Measurements from ENCODE around the gene CHTF18.
"Not testable (repeated sequence)": the region's sequence is repeated elsewhere in the genome, so short reads cannot be mapped to it uniquely, and the experiment has no call there.

The CHTF18 gene

GRCh38 chr16:830871-831570 lies 42.6 kb downstream of the CHTF18 start:
- no peak for DNase-seq (ENCODE audit: low spot score)

DNA sequence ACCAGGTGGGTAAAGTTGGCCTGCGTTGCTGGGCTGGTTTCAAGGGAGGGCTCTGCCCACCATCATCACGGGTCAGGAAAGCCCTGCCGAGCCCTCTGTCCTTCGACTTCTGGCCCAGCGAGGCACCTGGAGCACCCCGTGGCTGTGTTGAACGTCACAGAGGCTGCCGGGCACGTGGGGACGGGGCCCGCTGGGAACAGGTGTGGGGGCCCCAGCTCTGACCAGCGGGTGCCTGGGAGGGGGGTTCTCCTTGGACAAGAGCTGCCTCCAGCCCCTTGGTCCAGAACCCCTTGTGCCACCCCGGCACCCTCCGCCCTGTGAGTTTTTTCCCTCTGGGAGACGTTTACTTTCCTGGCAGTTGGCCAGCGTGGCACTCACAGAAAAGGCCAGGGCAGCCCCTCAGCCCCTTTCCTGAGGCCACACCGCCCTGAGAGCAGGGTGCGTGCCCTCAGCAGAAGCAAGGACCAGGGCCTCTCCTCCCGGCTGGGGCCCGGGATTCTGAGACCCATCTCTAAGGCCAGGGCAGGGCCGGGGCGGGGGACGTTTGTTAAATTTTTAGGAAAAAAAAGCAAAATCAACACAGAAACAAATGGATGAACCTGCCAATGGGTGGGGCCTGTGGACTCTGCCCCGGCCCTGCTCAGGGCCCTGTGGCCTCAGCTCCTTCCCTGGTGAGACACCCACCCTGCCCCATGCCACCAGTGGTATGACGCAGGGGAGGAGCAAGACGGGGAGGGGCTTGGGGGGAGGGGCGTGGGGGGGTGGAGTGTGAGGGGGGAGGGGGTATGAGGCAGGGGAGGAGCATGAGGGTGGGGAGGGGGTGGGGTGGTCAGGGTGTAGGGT lies 43.4 kb downstream of the CHTF18 start:
- DNase-seq (ENCODE audit: low spot score): no peak

GRCh38 chr16:832652-833336 lies 44.4 kb downstream of the CHTF18 start:
- no peak for DNase-seq (ENCODE audit: low spot score)

DNA sequence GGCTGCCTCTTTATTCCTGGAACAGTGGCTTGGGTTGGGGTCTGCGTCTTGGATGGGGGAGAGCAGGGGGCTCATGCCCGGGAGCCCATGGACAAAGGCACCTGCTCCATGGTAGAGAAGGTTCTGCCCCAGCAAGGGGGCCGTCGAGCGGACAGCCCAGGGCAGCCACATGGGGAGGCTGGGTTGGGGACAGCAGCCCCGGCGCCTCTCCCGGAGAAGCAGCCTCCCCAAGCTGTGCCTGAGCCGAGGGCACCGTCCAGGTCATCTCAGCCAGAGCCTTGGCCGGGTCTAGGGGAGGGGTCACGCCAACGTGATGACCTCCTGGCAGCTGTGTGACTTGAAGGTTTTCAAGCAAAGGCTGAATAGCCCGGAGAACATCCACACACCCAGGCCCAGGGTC lies 45.0 kb downstream of the CHTF18 start:
- DNase-seq (ENCODE audit: low spot score): no peak

- DNase-seq (ENCODE audit: low spot score): no peak
These were observed 47.0 kb downstream of the CHTF18 start for GRCh38 chr16:835373-835772.

- no peak for DNase-seq (ENCODE audit: low spot score)
These were observed 47.8 kb downstream of the CHTF18 start for GRCh38 chr16:836221-836620.

DNA sequence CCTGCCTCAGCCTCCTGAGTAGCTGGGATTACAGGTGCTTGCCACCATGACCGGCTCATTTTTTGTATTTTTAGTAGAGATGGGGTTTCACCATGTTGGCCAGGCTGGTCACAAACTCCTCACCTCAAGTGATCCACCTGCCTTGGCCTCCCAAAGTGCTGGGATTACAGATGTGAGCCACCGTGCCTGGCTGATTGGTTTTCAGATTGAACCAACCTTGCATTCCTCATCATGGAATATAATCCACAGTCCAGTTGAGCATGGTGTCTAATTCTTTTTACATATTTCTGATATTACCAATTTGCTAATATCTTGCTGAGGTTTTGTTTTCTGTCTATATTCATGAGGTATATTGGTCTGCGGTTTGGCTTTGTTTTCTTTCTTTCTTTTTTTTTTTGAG lies 48.4 kb downstream of the CHTF18 start:
- not testable (repeated sequence) for DNase-seq (ENCODE audit: low spot score)

DNA sequence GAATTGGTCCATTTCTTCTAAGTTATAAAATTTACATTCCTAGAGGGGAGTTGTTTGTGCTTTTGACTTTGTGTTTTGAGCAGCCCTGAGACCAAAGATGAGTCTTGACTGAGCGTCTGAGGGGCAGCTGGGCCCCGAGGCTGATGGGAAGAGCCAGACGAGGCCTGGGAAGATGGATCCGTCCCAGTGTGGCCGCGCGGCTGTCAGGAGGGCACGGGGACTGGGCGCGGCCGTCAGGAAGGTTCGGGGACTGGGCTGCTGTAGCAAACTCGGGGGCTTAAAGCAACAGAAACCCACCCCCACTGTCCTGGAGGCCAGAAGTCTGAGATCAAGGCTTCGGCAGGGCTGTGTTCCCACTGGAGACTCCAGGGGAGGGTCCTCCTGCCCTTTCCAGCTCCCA lies 50.3 kb downstream of the CHTF18 start:
- no peak for DNase-seq (ENCODE audit: low spot score)

DNA sequence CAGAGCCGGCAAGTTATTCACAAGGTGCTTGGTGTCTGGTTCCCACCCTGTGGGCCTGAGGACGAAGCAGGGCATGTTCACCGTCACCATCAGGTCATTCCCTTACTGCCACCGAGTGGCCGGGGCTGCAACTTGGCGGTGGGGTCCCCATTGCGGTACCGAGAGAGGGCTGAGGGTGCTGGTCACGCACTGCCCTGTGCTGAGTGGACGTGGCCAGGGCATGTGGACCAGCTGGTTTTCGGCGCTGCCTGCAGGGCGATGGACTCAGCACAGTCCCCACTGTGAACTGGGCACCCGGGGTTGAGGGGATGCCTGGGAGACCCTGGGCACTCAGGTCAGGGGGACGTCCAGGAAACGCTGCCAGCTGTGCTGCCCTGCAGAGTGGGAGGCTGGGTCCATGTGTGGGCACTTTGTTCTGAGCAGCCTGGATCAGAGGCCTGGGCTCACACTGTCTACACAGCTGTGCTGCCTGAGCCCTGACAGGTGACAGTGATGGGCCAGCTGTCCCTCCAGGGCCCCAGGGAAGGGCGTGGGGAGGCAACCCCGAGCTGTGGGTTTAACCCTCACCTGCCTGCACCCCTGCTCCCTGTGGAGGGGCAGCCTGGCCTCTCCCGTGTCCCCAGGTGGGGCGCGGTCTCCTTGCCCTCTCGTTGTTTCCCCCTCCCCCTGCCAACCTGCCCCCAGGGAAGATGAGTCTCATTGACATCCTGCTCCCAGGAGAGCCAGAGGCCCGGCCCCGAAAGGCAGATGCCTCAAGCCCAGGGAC lies 51.4 kb downstream of the CHTF18 start:
- DNase-seq (ENCODE audit: low spot score): no peak

DNA sequence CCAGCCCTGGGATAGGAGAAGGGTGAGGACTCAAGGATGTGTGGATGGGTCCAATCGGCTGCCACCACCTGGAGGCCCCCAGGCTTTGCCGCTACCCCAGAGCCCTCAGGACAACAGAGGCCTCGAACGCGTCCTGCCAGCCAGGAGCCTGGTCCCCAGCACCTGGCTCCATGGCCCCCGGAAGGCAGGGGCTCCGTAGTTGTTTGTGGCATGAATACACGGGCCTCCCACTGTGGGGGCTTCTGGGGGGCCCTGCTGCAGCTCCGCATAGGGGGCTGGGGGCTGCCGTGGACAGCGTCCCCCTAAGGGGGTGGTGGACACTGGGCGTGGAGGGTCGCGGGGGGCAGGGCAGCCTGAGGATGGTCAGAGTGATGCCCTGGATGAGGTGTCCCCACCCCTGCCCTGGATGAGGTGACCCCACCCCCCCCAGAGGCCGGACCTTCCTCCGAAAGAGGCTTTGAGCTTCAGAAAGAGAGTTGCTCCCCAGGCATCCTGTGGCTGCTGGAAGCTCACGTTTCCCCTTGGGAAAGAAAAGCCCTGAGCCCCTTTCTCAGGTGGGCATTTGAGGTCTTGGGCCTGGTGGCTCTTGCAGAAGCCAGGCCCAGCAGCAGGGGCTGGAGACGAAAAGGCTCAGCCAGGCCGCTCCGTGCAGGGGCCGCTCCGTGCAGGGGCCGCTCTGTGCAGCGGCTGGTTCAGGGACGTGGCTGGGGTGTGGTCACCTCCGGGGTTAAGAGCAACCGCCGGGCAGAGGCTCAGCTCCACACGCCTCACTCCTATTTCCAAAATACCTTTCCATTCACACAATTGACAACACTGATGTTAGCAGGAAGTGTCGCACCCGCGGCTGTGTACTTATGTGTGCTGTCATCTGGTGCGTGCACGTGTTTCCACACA lies 52.4 kb downstream of the CHTF18 start:
- DNase-seq (ENCODE audit: low spot score): no peak

GRCh38 chr16:841455-842060 lies 53.1 kb downstream of the CHTF18 start:
- DNase-seq (ENCODE audit: low spot score): no peak

- no peak for DNase-seq (ENCODE audit: low spot score)
These were observed 53.6 kb downstream of the CHTF18 start for GRCh38 chr16:842061-842476.

DNA sequence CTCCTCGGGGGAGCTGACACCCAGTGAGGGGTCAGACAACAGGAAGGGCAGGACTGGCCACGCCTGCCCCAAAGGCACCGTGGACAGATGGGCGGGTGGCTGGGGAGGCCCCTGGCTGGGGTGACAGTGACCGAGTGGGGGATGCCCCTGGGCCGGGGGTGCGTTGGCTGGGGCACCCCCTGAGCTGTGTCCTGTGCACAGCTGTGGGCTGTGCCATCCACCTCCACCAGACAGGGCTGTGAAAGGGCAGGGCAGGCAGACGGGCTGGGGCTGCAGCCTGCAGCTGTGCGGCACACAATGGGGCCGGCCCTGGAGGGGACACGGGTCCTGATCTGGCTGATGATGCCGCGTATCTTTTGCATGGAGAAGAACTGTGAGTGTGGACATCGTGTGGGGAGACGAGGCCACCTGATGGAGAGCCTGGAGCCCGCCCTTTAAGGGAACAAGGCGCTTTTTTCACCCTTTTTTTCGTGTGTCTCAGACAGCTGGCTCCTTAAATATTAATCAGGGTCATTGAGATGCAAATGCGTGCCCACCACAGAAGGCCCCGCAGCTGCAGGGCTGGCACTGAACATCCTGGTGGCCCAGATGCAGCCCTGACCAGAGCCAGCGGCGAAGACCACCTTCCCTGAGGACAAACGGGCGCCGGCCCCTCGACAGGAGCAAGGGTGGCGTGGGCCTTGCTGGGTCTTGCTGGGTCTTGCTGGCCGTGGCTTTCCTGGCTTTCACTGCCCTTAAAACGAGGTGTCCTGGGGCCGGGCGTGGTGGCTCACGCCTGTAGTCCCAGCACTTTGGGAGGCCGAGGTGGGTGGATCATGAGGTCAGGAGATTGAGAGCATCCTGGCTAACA lies 54.5 kb downstream of the CHTF18 start:
- DNase-seq (ENCODE audit: low spot score): no peak

GRCh38 chr16:843771-844170 lies 55.4 kb downstream of the CHTF18 start:
- DNase-seq (ENCODE audit: low spot score): no peak

- DNase-seq (ENCODE audit: low spot score): no peak
These were observed 56.4 kb downstream of the CHTF18 start for GRCh38 chr16:844638-845350.

DNA sequence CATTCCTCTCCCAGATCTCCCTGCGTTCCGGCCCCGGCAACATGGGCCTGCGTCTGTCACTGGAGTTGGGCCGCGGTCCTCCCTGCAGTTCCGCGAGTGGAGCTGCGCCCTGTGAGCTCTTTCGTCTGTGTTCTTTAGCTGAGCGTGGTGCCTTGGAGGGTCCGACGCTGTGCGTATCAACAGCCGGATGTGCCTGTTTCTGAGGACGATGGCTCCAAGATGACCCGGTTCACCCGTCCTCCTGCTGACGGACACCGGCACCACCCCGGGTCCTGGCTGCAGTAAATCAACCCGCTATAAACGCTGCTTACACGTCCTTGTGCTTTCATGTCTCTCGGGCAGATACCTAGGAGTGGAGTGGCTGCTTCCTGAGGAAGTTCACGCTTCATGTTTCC lies 56.9 kb downstream of the CHTF18 start:
- no peak for DNase-seq (ENCODE audit: low spot score)

- DNase-seq (ENCODE audit: low spot score): no peak
These were observed 58.7 kb downstream of the CHTF18 start for GRCh38 chr16:847151-847550.

Measured in RKO (cell line).